Natural killer cell treated with Interleukin-12 subunit alpha and Interleukin-12 subunit beta and Interleukin-15 and Interleukin-18, amount 100 ng/mL, for 72 hours (primary cell): ENCODE measurements around the gene MAGEA10. TPM values are rescaled to one million over a fixed set of nuclear protein-coding genes. Genes with fewer than 3 reads are reported as not detected.
"Not testable (repeated sequence)": the region's sequence is repeated elsewhere in the genome, so short reads cannot be mapped to it uniquely, and the experiment has no call there.

Experiments
- ATAC-seq, 2 donors: fragments of 150-1000 bp; cut with Tn5 transposase in 1 of 2; sonication (Bioruptor Pico), chemical (Tn5 transposase) in 1 of 2; 2 replicates each; pipeline ENCODE4 v1.10.0; 2021
- DNase-seq: peaks from one replicate; pipeline ENCODE4 v3.0.0; 2022; ENCODE audit warnings: low spot score
- H3K27ac Mint-ChIP-seq, 2 donors: 1 replicate in 1 of 2; 2 replicates in 1 of 2; pipeline ENCODE4 v1.8.0; 2022; ENCODE audit warnings: mixed read lengths in 2 of 2, mild to moderate bottlenecking in 1 of 2, moderate library complexity in 1 of 2
- H3K27me3 Mint-ChIP-seq, 2 donors: 1 replicate in 1 of 2; 2 replicates in 1 of 2; pipeline ENCODE4 v1.8.0; 2022; ENCODE audit warnings: mixed read lengths in 2 of 2
- H3K36me3 Mint-ChIP-seq: one replicate; pipeline ENCODE4 v1.8.0; 2022; ENCODE audit warnings: mixed read lengths
- H3K4me1 Mint-ChIP-seq, 2 donors: 1 replicate in 1 of 2; 2 replicates in 1 of 2; pipeline ENCODE4 v1.8.0; 2022; ENCODE audit warnings: low read depth in 2 of 2, mixed read lengths in 2 of 2, mild to moderate bottlenecking in 1 of 2
- H3K4me3 Mint-ChIP-seq: one replicate; pipeline ENCODE4 v1.8.0; 2022; ENCODE audit warnings: mixed read lengths
- H3K9me3 Mint-ChIP-seq: 2 replicates; pipeline ENCODE4 v1.8.0; 2022; ENCODE audit warnings: mixed read lengths
- total RNA-seq, 2 donors: library from RNA; stranded (reverse); gene quantifications; one replicate each; pipeline ENCODE4 v1.2.3, GENCODE V29; 2022

MAGEA10 gene
- total RNA-seq, result not detected

GRCh38 chrX:152138388-152138784 is at the start of gene MAGEA10:
Gene MAGEA10, minus strand, starts transcription at chrX:152138577. Its CDS starts 2,957 bp downstream, at chrX:152135620.
- H3K9me3 Mint-ChIP-seq, result no peaks in the 10 kb centered on the region
- DNase-seq, result no peak
- ATAC-seq, result no peak
- no peak within 1 kb of the TSS for H3K4me3 Mint-ChIP-seq
- no peak within 1 kb of the TSS for H3K27ac Mint-ChIP-seq
- no peaks in the 10 kb centered on the region for H3K27me3 Mint-ChIP-seq
- H3K36me3 Mint-ChIP-seq, result no peaks in the 10 kb centered on the region
- H3K4me1 Mint-ChIP-seq, result no peaks in the 10 kb centered on the region

- no peak for DNase-seq
- no peak overlapping the region for H3K27ac Mint-ChIP-seq
- no peaks in the 10 kb centered on the region for H3K9me3 Mint-ChIP-seq
- ATAC-seq, result no peak
- no peak overlapping the region for H3K4me3 Mint-ChIP-seq
- no peaks in the 10 kb centered on the region for H3K4me1 Mint-ChIP-seq
- peaks cover 0 to 2% of the 10 kb centered on the region in 2 donors for H3K27me3 Mint-ChIP-seq
- no peaks in the 10 kb centered on the region for H3K36me3 Mint-ChIP-seq
These were observed 39.3 kb upstream of the MAGEA10 start for GRCh38 chrX:152177497-152178269.

- no peaks in the 10 kb centered on the region for H3K36me3 Mint-ChIP-seq
- no peak overlapping the region for H3K4me3 Mint-ChIP-seq
- H3K27me3 Mint-ChIP-seq, result peaks cover 0 to 2% of the 10 kb centered on the region in 2 donors
- DNase-seq, result no peak
- ATAC-seq, result no peak
- H3K4me1 Mint-ChIP-seq, result no peaks in the 10 kb centered on the region
- no peak overlapping the region for H3K27ac Mint-ChIP-seq
- H3K9me3 Mint-ChIP-seq, result no peaks in the 10 kb centered on the region
These were observed 38.7 kb upstream of the MAGEA10 start for GRCh38 chrX:152177052-152177451.

GRCh38 chrX:152175892-152176291 is 37.5 kb upstream of the MAGEA10 start:
- H3K4me1 Mint-ChIP-seq, result not testable (repeated sequence)

GRCh38 chrX:152173923-152174322 is 35.5 kb upstream of the MAGEA10 start:
- ATAC-seq, DNase-seq, H3K27me3 Mint-ChIP-seq, H3K4me1 Mint-ChIP-seq, H3K36me3 Mint-ChIP-seq, H3K9me3 Mint-ChIP-seq, H3K4me3 Mint-ChIP-seq, H3K27ac Mint-ChIP-seq: not testable (repeated sequence)

More at GRCh38 chrX:152175892-152176291, 37.5 kb upstream of the MAGEA10 start:
- not testable (repeated sequence) for H3K36me3 Mint-ChIP-seq, H3K27me3 Mint-ChIP-seq, H3K9me3 Mint-ChIP-seq, DNase-seq, H3K4me3 Mint-ChIP-seq, H3K27ac Mint-ChIP-seq, ATAC-seq

- Mint-ChIP-seq H3K27ac (no peak overlapping the region), H3K36me3 (no peaks in the 10 kb centered on the region), H3K27me3 (peaks cover 0 to 2% of the 10 kb centered on the region in 2 donors), H3K4me3 (no peak overlapping the region), H3K4me1 (no peaks in the 10 kb centered on the region), H3K9me3 (peaks cover 3% of the 10 kb centered on the region)
- DNase-seq (no peak), ATAC-seq (no peak)
These were observed 32.2 kb upstream of the MAGEA10 start for GRCh38 chrX:152170621-152171020.

- no peaks in the 10 kb centered on the region for H3K36me3 Mint-ChIP-seq
- H3K4me3 Mint-ChIP-seq, result no peak overlapping the region
- H3K27ac Mint-ChIP-seq, result no peak overlapping the region
- no peaks in the 10 kb centered on the region for H3K4me1 Mint-ChIP-seq
- H3K27me3 Mint-ChIP-seq, result peaks cover 0 to 3% of the 10 kb centered on the region in 2 donors
- no peak for DNase-seq
- no peak for ATAC-seq
- peaks cover 11% of the 10 kb centered on the region for H3K9me3 Mint-ChIP-seq
These were observed 26.8 kb upstream of the MAGEA10 start for GRCh38 chrX:152165033-152165743.

GRCh38 chrX:152157042-152157441 is 18.7 kb upstream of the MAGEA10 start:
- peak in 1 of 2 donors; percentile 36 for ATAC-seq
- Mint-ChIP-seq H3K9me3 (no peaks in the 10 kb centered on the region), H3K27me3 (peaks cover 0 to 7% of the 10 kb centered on the region in 2 donors), H3K36me3 (no peaks in the 10 kb centered on the region), H3K27ac (no peak overlapping the region), H3K4me3 (no peak overlapping the region), H3K4me1 (no peaks in the 10 kb centered on the region)
- no peak for DNase-seq

GRCh38 chrX:152155766-152156310 is 17.5 kb upstream of the MAGEA10 start:
- no peaks in the 10 kb centered on the region for H3K36me3 Mint-ChIP-seq
- H3K27me3 Mint-ChIP-seq, result peaks cover 0 to 7% of the 10 kb centered on the region in 2 donors
- DNase-seq (no peak), ATAC-seq (no peak)
- no peaks in the 10 kb centered on the region for H3K9me3 Mint-ChIP-seq
- H3K4me1 Mint-ChIP-seq, result no peaks in the 10 kb centered on the region
- H3K27ac Mint-ChIP-seq, result no peak overlapping the region
- H3K4me3 Mint-ChIP-seq, result no peak overlapping the region

GRCh38 chrX:152154050-152154449 is 15.7 kb upstream of the MAGEA10 start:
- no peak for ATAC-seq
- Mint-ChIP-seq H3K4me3 (no peak overlapping the region), H3K36me3 (no peaks in the 10 kb centered on the region), H3K27me3 (peaks cover 0 to 7% of the 10 kb centered on the region in 2 donors), H3K9me3 (no peaks in the 10 kb centered on the region), H3K27ac (no peak overlapping the region), H3K4me1 (no peaks in the 10 kb centered on the region)
- no peak for DNase-seq

GRCh38 chrX:152151256-152151655 is 12.9 kb upstream of the MAGEA10 start:
- Mint-ChIP-seq H3K4me1 (no peaks in the 10 kb centered on the region), H3K9me3 (no peaks in the 10 kb centered on the region), H3K27me3 (peaks cover 0 to 7% of the 10 kb centered on the region in 2 donors), H3K4me3 (no peak overlapping the region), H3K27ac (no peak overlapping the region), H3K36me3 (no peaks in the 10 kb centered on the region)
- DNase-seq (no peak), ATAC-seq (no peak)

- Mint-ChIP-seq H3K4me3 (no peak overlapping the region), H3K27ac (no peak overlapping the region), H3K9me3 (no peaks in the 10 kb centered on the region), H3K4me1 (no peaks in the 10 kb centered on the region), H3K36me3 (no peaks in the 10 kb centered on the region), H3K27me3 (peaks cover 0 to 4% of the 10 kb centered on the region in 2 donors)
- DNase-seq (no peak), ATAC-seq (no peak)
These were observed 11.3 kb upstream of the MAGEA10 start for GRCh38 chrX:152149648-152150047.

- no peak overlapping the region for H3K27ac Mint-ChIP-seq
- H3K36me3 Mint-ChIP-seq, result no peaks in the 10 kb centered on the region
- DNase-seq (no peak), ATAC-seq (no peak)
- no peaks in the 10 kb centered on the region for H3K4me1 Mint-ChIP-seq
- no peaks in the 10 kb centered on the region for H3K9me3 Mint-ChIP-seq
- H3K27me3 Mint-ChIP-seq, result no peaks in the 10 kb centered on the region
- no peak overlapping the region for H3K4me3 Mint-ChIP-seq
These were observed 1.2 kb upstream of the MAGEA10 start for GRCh38 chrX:152139589-152139988.

GRCh38 chrX:152137771-152138387 is 498 bp downstream of the MAGEA10 start:
- no peaks in the 10 kb centered on the region for H3K36me3 Mint-ChIP-seq
- no peaks in the 10 kb centered on the region for H3K27me3 Mint-ChIP-seq
- DNase-seq (no peak), ATAC-seq (no peak)
- no peaks in the 10 kb centered on the region for H3K4me1 Mint-ChIP-seq
- no peak overlapping the region for H3K27ac Mint-ChIP-seq
- H3K9me3 Mint-ChIP-seq, result no peaks in the 10 kb centered on the region
- no peak overlapping the region for H3K4me3 Mint-ChIP-seq
